CMK (cell line): Measurements from ENCODE around the gene COBLL1.

Experiments
- DNase-seq: peaks from one replicate; pipeline ENCODE4 v3.0.0-alpha.2; 2010; ENCODE audit warnings: low read depth

The COBLL1 gene

DNA sequence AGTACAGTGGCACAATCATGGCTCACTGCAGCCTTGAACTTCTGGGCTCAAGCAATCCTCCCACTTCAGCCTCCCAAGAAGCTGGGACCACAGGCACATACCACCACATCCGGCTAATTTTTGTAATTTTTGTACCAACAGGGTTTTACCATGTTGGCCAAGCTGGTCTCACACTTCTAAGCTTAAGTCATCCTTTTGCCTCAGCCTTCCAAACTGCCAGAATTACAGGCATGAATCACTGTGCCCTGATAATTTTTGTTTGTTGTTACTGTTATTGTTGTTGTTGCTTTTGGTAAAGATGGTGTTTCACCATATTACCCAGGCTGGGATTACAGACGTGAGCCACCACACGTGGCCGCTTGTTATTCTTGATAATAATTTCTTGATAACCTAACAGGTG, 10.5 kb upstream of the COBLL1 start:
- DNase-seq: no peak

GRCh38 chr2:164850235-164850634, 8.6 kb upstream of the COBLL1 start:
- no peak for DNase-seq

DNA sequence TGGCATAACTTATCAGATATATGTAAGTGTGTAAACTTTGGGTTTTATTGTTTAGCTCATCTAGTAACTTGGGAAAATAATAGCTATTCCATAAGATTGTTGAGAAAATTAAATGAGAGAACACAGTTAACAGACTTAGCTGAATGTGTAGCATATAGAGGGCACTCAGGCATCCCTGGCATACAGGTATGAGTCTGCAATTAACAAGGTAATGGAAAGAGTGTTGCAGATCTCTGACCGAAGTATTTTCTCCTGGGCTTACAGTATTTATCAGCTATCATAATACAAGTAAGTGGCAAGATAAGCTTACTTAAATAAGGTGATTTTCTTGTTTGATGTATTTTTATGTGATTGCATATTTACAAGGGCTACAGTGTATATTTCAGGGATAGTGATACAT, 7.9 kb upstream of the COBLL1 start:
- DNase-seq: no peak

DNA sequence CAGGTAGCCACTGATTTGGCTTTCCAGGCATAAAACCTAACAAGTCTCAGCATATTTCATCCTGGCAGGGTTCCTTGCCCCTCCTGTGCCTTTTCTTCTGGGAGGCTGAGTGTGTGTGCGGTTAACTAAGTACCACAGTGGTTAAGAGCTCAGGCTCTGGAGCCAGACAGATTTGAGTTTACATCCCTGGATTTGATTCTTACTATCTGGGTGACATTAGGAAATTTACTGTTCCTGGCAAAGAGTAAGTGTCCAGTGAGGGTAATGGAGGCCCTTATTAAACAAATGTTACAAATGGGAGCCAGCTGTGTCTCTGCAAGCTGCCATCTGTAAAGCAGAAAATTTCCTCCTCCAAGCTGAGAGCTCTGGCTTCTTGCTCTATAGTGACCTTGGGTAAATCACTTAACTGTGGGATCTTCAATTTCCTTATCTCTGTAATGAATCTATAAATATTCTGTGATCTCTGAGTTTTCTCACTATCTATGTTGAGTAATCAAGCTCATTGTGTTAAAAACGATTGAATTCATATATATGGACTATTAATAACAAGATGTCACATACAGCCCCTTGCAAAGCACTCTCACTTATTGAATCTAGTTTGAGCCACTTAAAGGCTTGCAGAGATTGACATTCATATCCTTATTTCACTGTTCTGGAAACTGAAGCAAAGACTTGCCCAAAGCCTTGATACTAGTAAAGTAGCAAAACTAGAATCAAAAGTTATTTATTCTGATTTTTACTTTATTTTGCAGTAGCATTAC, 6.5 kb upstream of the COBLL1 start:
- no peak for DNase-seq

DNA sequence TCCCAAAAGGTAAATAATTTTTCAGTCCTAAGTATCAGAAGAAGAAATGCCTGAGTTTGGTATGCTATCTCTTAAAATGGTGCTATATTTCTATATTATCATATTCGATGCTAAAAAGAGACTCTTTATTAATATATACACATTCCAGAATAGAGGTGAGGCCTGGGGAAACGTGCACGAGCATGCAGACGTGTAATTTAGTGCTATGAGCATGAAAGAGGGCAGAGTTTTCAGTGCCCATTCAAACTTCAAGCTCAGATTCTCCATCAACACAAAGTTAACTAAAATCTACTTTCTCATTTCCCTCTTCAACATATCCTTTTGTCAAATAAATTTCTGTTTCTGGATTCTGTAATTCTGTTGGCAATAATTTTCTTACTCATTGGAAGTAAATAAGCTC, 5.7 kb upstream of the COBLL1 start:
- DNase-seq: no peak

- DNase-seq: no peak
These were observed 4.7 kb upstream of the COBLL1 start for GRCh38 chr2:164846276-164846675.

- DNase-seq: no peak
These were observed 1.8 kb upstream of the COBLL1 start for GRCh38 chr2:164843346-164843911.

- DNase-seq: no peak
These were observed 972 bp upstream of the COBLL1 start for GRCh38 chr2:164842624-164842966.

DNA sequence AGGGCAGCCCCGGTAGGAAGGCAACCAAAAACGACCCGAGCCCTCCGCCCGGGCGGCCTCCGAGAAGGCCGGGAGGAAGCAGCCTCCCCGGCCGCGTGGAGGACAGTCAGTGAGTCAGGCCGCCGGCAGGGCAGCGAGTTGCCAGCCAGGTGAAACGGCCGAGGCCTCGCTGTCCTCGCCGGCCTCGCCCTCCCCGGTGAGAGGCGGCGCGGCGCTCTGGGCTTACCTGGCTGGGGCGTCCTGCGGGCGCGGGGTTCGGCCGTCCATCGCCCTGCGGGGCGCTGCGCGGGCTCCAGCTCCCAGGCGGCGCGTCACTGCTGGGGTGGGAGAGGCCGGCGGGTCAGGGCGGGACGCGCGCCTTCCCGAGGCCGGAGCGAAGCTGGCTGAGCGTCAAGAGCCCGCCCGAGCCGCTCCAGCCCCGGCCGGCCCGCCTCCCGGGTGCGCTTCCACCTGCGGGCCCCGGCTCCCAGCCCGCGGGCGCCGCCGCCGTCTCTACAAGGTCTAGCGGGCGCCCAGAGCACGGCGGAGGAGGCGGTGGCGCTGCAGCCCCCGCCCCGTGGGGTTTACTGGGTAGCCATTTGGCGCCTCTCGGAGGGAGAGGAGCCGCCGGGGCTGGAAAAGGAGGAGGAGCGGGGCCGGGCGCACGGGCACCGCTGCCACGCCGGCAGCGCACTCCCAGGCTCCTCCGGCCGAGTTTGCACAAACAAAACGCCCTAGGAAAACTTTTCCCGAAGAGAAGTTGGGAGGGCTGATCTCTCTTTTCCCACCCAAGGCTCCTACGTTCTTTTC, 499 bp downstream of the COBLL1 start:
- no peak for DNase-seq

DNA sequence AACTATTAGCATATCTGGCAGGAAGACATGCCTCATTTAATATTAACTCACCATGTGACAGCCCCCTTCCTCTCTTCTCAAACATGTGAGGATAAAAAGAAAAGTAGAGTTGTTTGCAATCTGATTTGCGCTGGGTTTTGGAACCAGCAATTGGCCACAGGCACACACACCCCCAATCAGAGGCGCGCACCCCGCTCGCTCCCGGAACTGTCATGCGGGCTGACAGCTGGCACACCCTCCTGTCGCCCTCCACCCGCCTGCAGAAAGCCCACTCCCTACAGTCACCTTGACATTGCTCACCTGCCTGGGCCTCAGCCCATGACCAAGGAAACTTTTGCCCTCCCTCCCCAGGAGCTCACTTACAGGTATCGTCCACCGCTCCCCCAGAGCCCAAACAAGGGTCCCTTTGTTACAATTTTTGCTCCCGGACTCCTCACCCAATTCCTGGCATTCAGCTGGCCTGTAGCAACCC, 1.1 kb downstream of the COBLL1 start:
- DNase-seq: no peak

DNA sequence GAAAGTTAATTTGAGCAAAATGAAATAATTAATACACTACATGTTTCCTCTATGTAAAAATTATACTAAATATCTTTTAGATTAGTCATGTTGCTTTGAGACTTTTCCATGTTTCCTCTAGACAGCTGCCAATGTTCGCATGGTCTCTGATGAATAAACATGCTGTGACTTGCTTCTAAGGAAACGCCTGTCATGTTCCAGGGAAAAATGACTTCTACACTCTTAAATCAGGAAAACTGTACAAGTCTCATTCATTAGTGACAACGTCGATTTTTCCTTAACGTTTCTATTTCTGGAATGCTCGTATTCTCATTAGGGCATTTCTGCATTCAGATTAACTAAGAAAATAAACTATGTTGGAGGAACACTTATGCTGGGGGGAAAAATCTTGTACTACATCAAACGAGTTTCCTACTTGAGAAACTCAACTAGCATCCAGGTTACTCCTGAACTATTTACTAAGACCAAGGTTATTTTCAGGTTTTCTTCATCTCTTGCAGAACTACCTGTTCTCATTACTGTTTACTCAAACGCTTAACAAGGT, 1.6 kb downstream of the COBLL1 start:
- DNase-seq: no peak

DNA sequence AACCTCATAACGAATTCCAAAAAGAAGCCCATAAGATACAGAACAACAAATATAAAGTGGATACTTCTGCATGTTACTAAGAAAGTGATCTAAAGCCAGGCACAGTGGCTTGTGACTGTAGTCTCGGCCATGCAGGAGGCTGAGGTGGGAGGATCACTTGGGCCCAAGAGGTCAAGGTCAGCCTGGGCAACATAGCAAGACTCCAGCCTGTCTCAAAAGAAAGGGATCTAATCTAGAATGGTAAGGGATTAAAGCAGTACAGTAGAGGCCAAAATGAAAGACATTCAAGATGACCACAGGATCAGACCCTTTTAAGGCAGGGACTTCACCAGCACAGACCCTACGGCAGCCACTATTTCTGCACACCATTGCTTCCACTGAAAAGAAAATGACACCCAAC, 3.8 kb downstream of the COBLL1 start:
- DNase-seq: no peak

DNA sequence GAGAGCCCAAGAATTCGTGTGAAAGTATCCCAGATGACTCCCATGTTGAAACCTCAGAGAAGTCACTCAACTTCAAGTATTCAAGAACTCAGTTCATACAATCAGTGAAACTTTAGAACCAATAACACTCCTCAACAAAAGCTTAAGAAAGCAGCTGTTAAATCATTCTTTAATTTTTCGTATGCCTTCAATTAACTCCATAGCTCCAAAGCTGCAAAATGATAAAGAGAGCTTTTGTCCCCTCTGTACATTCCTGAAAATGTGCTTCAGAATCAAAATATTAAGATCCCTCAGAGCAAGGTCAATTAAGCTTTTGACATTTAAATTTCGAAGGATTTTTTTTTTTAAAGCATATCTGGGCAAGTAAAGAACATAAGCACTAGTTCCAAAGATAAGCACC, 4.7 kb downstream of the COBLL1 start:
- no peak for DNase-seq

- DNase-seq: no peak
These were observed 6.3 kb downstream of the COBLL1 start for GRCh38 chr2:164835302-164835701.

DNA sequence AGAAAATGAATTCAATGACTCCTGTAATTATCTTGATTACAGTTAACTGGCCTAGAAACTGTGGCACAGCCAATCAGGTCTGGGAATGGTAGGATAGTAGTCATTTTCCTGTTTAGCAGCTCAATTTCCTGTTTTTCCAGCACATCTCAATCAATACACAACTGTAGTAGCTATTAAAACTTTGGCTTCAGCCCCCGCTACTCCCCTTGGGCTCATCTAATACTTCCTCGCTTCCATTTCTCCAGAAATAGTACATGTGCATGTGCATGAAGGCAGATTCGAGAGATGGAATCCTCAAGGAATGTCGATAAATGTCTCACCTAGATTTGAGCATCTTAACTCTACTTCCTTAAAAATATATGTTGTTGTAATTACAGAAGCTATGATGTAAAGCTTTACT, 9.7 kb downstream of the COBLL1 start:
- DNase-seq: no peak

DNA sequence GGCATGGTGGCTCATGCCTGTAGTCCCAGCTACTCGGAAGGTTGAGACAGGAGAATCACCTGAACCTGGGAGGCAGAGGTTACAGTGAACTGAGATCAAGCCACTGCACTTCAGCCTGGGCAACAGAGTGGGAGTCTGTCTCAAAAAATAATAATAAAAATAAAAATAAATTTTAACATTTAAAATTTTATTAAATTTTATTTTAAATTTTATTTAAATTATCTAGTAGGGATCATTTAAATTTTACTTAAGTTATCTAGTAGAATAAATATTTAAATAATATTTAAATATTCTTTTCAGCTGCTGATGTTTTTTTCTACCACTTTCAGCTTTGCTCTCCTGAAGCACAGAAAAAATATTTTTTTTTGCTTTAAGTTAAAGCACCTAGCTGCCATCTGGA, 10.4 kb downstream of the COBLL1 start:
- DNase-seq: no peak

DNA sequence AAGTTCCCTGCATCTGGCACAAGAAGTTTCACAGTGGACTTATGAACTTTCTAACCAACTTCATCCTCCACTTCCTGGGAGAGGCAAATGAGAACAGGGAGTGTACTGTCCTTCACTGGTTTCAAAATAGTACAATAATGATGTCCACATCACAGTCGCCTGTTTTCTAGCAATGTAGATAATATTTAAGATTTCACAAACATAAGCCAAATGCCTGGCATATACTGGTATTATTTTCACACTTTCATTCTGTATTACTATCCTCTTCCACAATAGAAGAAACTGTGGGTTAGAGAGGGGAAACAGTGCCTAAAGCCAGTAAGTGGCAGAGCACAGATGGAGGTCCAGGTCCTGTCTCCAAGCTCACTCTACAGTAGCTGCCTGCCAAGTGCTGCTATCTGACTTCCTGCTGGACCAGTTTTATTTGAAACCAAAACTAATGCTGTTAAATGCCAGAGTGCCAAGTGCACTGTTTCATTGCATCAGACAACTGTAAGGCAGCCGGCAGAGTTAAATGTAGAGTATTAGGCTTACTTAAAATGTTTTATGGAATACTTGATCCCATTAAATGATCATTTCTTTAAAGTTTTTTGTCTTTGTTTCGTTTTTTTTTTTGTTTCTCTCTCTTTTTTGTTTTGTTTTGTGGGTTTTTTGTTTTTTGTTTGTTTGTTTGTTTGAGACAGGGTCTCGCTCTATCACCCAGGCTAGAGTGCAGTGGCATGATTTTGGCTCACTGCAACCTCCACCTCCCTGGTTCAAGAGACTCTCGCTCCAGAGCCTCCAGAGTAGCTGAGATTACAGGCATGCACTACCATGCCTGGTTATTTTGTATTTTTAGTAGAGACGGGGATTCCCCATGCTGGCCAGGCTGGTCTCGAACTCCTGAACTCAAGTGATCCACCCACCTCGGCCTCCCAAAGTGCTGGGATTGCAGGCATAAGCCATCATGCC, 15.1 kb downstream of the COBLL1 start:
- no peak for DNase-seq

DNA sequence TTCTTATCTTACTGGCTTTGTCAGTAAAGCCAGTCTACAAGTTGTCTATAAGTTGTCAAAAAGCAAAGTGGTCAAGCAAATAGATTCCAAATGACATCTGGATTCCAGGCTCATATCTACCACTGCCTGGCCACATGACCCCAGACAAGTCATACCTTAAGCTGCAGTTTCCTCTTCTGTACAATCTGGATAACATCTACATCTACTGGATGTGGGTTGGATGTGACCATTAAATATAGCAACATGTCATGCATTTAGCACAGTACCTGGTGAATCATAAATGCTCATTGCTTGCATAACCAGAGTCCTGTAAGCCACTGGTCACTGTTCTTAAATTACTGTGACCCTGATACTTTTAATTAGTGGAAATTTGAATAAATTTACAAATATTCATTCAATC, 16.8 kb downstream of the COBLL1 start:
- no peak for DNase-seq

DNA sequence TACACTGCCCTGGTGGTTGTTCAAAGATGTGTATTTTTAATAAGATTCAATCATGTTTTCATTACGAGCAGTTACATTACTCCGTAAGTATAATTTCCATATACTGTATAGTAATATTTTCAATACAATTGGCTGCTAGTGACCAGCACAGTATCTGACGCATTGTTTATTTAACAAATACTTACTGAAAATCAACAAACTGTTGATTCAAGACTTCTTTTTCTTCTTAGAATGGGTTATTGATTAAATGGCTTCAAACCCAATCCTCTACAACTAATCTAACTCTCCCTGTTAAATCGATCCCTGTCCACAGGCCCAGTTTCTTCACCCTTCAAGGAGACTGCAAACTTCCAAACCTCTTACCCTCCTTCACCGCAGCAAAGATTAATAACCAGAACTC, 18.5 kb downstream of the COBLL1 start:
- no peak for DNase-seq

- no peak for DNase-seq
These were observed 20.3 kb downstream of the COBLL1 start for GRCh38 chr2:164821338-164821737.

DNA sequence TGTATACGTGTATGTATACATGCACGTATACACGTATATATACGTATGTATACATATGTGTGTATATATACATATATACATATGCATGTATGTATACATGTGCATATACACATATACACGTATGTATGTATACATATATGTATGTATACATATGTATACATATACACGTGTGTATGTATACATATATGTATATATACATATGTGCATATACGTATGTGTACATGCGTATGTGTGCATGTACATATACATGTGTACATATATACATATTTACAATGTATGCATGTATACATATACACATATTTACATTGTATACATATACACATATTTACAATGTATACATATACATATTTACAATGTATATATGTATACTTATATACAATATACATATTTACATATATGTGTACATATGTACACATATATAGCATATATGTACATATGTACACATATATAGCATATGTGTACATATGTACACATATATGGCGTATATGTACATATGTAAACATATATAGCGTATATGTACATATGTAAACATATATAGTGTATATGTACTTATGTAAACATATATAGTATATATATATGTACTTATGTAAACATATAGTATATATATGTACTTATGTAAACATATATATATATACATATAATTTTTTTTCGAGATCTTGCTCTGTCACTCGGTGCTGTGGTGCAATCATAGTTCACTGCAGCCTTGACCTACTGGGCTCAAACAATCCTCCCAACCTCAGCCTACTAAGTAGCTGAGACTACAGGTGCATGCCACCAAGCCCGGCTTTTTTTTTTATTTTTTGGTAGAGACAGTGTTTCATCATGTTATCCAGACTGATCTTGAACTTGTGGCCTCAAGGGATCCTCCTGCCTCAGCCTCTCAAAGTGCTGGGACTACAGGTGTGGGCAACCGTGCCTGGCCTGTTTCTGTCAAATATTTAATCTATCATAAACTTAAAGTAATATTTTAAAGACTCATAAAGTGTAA, 23.2 kb downstream of the COBLL1 start:
- no peak for DNase-seq
